GM10248 (cell line): ENCODE results near the gene ZBED2.

Experiments used
- CTCF ChIA-PET: fragments of 300-600 bp; sonication (Branson Sonifier 250); formaldehyde crosslinking; extraction: SDS; loops from one replicate; lab custom pipeline; 2021; ENCODE audit warnings: antibody characterized with exemption; lab: Yijun Ruan, JAX
- POLR2A ChIA-PET: fragments of 350-650 bp; sonication (Branson Sonifier 250); formaldehyde crosslinking; extraction: SDS; loops from one replicate; lab custom pipeline; 2020; ENCODE audit warnings: antibody characterized with exemption; lab: Yijun Ruan, JAX
- DNase-seq: peaks from one replicate; pipeline ENCODE4 v3.0.0; 2012; ENCODE audit errors: extremely low spot score
- TF ChIP-seq, protein P1 (sequence below): IDR thresholded peaks from 2 replicates; pipeline ENCODE4 v1.5.1; 2012; ENCODE audit warnings: mild to moderate bottlenecking, low read depth; ENCODE audit errors: extremely low read depth, missing control alignments, control extremely low read depth

The ZBED2 gene

DNA sequence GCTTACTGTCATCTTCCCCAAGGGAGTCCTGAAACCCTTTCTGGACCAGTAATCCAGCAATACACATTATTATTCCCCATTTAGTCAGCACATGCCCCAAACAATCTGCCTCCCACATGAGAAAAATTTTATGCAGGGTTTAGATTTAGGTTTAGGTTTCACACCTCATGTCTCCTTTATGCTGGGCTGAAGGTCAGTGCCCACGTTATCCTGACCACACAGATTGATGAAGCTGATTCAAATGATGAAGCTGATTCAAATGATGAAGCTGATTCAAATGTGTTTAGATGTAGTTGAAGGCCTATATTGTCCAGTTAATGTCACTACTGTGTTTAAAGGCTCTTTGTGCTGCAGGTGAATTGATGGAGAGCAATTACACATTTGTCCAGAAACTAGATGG, 18.1 kb upstream of the ZBED2 start:
- no peak for DNase-seq
- TF ChIP-seq, protein P1, sequence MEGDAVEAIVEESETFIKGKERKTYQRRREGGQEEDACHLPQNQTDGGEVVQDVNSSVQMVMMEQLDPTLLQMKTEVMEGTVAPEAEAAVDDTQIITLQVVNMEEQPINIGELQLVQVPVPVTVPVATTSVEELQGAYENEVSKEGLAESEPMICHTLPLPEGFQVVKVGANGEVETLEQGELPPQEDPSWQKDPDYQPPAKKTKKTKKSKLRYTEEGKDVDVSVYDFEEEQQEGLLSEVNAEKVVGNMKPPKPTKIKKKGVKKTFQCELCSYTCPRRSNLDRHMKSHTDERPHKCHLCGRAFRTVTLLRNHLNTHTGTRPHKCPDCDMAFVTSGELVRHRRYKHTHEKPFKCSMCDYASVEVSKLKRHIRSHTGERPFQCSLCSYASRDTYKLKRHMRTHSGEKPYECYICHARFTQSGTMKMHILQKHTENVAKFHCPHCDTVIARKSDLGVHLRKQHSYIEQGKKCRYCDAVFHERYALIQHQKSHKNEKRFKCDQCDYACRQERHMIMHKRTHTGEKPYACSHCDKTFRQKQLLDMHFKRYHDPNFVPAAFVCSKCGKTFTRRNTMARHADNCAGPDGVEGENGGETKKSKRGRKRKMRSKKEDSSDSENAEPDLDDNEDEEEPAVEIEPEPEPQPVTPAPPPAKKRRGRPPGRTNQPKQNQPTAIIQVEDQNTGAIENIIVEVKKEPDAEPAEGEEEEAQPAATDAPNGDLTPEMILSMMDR: no peak
- ChIA-PET CTCF (interaction anchor here (0.7 kb wide), 1 partner anchor 14 kb away, joined by 3 read pairs; no protein-coding TSS in a partner anchor), POLR2A (no interaction called here)

DNA sequence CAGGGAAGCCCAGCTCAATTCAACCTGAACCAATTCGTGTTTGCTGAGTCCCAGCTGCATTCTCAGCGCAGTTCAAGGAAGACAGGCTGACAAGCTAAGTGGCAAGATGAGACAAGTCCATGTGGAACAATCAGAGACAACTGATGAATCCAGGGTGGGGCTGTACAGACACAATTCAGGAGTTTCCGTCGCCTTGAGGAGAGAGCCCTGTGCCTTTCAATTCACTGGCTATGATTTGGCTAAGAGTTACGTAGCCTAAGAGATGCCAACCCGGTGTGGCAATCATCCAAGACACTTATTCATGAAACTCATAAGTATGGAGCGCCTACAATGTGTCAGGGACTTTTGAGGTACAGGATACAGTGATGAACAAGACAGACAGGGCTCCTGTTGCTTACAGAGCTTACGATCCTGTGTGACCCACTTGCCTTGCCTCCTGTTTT, 15.5 kb upstream of the ZBED2 start:
- TF ChIP-seq, protein P1: no peak
- ChIA-PET POLR2A (no interaction called here), CTCF (interaction anchor here (1.5 to 1.7 kb wide), 2 partner anchors 8 to 11 kb away, joined by 4 to 5 read pairs; no protein-coding TSS in a partner anchor)
- no peak for DNase-seq

DNA sequence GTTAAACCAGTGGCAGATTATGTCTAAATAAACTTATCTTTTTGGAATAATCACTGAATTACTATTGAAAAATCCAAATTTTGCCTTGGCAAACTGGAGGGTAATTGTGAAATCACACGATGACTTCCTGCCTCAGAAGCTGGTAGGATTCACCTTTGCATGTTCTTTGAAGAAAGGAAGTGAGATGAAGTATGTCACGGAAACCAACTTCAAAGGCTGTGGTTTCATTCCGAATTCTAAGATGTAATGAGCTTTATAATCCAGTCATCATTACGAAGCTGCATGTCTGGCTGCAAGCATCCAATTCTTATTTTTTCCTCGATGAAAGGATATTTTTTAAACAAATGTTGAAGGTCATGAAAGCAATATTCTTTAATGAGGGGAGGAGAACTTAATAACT, 15.0 kb upstream of the ZBED2 start:
- TF ChIP-seq, protein P1: no peak
- ChIA-PET POLR2A (no interaction called here), CTCF (interaction anchor here (1.5 to 1.7 kb wide), 2 partner anchors 9 to 10 kb away, joined by 4 to 5 read pairs; no protein-coding TSS in a partner anchor)
- no peak for DNase-seq

DNA sequence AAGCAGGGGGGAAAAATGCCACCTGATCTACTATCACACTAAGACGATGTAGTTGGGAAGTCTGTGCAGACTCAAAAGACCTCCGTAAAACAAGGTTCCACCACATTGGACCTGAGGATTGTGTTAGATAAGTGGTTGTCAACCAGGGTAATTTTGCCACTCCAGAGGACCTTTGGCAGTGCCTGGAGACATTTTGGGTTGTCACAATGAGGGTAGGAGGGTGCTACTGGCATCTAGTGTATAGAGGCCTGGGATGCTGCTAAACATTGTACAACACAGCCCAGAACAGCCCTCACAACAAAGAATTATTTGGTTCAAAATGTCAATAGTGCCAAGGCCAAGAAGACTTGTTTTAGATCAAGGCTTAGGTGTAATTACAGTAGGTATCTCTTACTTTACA, 14.6 kb upstream of the ZBED2 start:
- ChIA-PET POLR2A (no interaction called here), CTCF (interaction anchor here (1.7 kb wide), 1 partner anchor 10 kb away, joined by 5 read pairs; no protein-coding TSS in a partner anchor)
- DNase-seq: no peak
- TF ChIP-seq, protein P1: no peak

DNA sequence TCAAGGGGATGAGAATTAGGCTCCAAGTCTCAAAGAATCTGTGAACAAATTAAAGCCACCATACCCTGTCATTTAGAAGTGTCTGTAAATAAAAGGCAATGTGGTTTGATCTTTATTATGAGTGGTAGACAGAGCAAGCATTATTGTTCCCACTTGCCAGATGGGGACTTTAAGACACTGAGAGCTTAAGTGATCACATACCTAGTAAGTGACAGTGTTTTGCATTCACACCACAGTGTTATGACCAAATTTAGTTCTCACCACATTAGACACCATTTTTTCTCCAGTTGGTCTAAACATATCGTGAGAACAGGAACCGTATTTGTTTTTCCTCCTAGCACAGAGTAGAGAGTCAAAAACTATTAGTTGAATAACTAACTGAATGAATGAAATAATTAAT, 13.2 kb upstream of the ZBED2 start:
- ChIA-PET CTCF (interaction anchor here (1.0 kb wide), 1 partner anchor 14 kb away, joined by 3 read pairs; no protein-coding TSS in a partner anchor), POLR2A (no interaction called here)
- TF ChIP-seq, protein P1: no peak
- no peak for DNase-seq

DNA sequence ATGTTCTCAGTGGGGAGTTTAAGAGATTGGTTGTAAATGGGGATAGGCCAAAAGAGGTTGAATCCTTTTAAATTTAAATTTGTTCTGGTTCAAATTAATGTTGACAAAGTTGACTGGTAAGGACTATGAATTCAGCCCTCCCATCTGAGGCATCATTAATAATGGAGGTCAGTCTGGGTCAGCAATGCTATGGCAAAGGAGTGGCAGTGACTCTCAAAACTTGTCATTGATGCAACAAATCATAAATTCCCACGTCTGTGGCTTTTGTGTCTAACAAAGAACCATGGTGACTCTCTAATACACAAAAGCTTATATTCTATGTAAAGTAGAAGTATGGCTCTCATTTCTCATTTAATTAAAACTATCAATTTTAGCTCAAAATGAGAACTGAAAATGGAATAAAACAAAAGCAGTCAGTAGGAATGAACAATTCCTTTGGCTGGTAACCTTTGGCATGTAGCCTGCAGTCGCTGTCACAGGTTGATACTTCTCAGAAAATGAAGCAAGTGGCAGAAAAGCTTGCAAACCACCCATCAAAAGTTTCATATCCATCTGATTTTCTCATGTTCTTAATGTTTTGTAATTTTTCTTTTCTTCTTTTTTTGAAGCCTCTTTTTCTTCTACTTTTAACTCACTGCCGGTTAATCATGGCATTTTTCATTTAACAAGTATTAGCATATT, 12.2 kb upstream of the ZBED2 start:
- TF ChIP-seq, protein P1: no peak
- ChIA-PET POLR2A (no interaction called here), CTCF (interaction anchor here (0.9 to 1.0 kb wide), 2 partner anchors 15 to 84 kb away, joined by 3 read pairs; no protein-coding TSS in a partner anchor)
- DNase-seq: no peak
